Spleen (tissue), 11 donors: ENCODE data around the gene PER1. TPM values are rescaled to one million over a fixed set of nuclear protein-coding genes. Genes with fewer than 3 reads are reported as not detected.

Experiments
- DNase-seq: peaks from one replicate; pipeline ENCODE4 v3.0.0-alpha.2; 2020
- H3K27ac ChIP-seq, 8 donors: fragments of 200-600 bp; sonication (generic) in 7 of 8; 1 replicate in 4 of 8; 2 replicates in 4 of 8; pipeline versions ENCODE4 v1.5.0 to v1.8.0; 2016 to 2021; ENCODE audit warnings: inconsistent platforms in 4 of 8, mild to moderate bottlenecking in 4 of 8, moderate library complexity in 1 of 8
- H3K27me3 ChIP-seq, 7 donors: fragments of 200-600 bp; sonication (generic) in 6 of 7; replicated peaks in 1 of 7; 1 replicate in 4 of 7; 2 replicates in 3 of 7; pipeline versions ENCODE4 v1.5.0 to v1.8.0; 2016 to 2021; ENCODE audit warnings: inconsistent platforms in 3 of 7, mild to moderate bottlenecking in 1 of 7
- H3K36me3 ChIP-seq, 6 donors: fragments of 200-600 bp; sonication (generic) in 5 of 6; 1 replicate in 4 of 6; 2 replicates in 2 of 6; pipeline versions ENCODE4 v1.5.0 to v1.8.0; 2016 to 2021; ENCODE audit warnings: inconsistent platforms in 2 of 6
- H3K4me1 ChIP-seq, 6 donors: fragments of 200-600 bp; sonication (generic) in 5 of 6; 1 replicate in 3 of 6; 2 replicates in 3 of 6; pipeline versions ENCODE4 v1.5.0 to v1.8.0; 2016 to 2021; ENCODE audit warnings: inconsistent platforms in 3 of 6
- H3K4me3 ChIP-seq, 8 donors: fragments of 200-600 bp; sonication (generic) in 7 of 8; 1 replicate in 4 of 8; 2 replicates in 4 of 8; pipeline versions ENCODE4 v1.5.0 to v1.8.0; 2016 to 2021; ENCODE audit warnings: inconsistent platforms in 4 of 8, mild to moderate bottlenecking in 4 of 8, moderate library complexity in 2 of 8
- H3K9me3 ChIP-seq, 8 donors: fragments of 200-600 bp; sonication (generic) in 7 of 8; 1 replicate in 4 of 8; 2 replicates in 4 of 8; pipeline versions ENCODE4 v1.5.0 to v1.8.0; 2016 to 2021; ENCODE audit warnings: inconsistent platforms in 4 of 8
- POLR2A ChIP-seq, 3 donors: fragments of 450-650 bp; IDR thresholded peaks; one replicate each; pipeline ENCODE4 v1.5.1; 2017; ENCODE audit warnings: antibody characterized with exemption in 3 of 3, mild to moderate bottlenecking in 1 of 3
- POLR2AphosphoS5 ChIP-seq, 3 donors: sonication (generic); formaldehyde crosslinking; IDR thresholded peaks; one replicate each; pipeline ENCODE4 v1.5.1; 2017; ENCODE audit warnings: antibody characterized with exemption in 3 of 3
- WGBS, 5 donors: extraction: QIAGEN DNeasy Blood & Tissue Kit in 3 of 5; methylation state at CpG; one replicate each; pipeline versions ENCODE4 v1.1.5 to v1.1.7; 2013 to 2018; 5-methylcytosine and 5-hydroxymethylcytosine counted together
- intact Hi-C: fragments of 100-400 bp; cut with DNase I; formaldehyde crosslinking; loops from one replicate; pipeline ENCODE4 v1.15.0; 2023; ENCODE audit warnings: low total_unique reads
- polyA plus RNA-seq, 3 donors: library from polyadenylated mRNA; stranded (reverse); fragments of 200-250 nt; gene quantifications; one replicate each; pipeline ENCODE4 v1.2.1, GENCODE V29; 2013
- total RNA-seq, 7 donors: library from RNA; depleted of rRNA in 3 of 7; stranded (reverse); fragments of >200 nt in 3 of 7; fragmentation: NEBNext Ultra II Directional in 4 of 7; extraction: Animal tissue kit (Norgen Biotek cat#: 25700) in 4 of 7; gene quantifications; one replicate each; pipeline versions ENCODE4 v1.1.0 to v1.2.1, GENCODE V29; 2016 to 2021
- TF ChIP-seq, protein P1 (sequence below), 11 experiments: fragments of 200-600 bp in 7 of 11; fragments of 450-650 bp in 4 of 11; sonication (generic) in 4 of 11; IDR thresholded peaks in 8 of 11; conservative IDR thresholded peaks in 3 of 11; 1 replicate in 7 of 11; 2 replicates in 4 of 11; pipeline versions ENCODE4 v1.4.0 to v1.8.0; 2016 to 2021; ENCODE audit warnings: antibody characterized with exemption in 11 of 11, inconsistent platforms in 4 of 11, mild to moderate bottlenecking in 1 of 11
- donor health status: healthy with polysubstance abuse.
- donor health status: DM: no; HTN: no; CAD: no; lungs with moderate emphysema.
- donor health status: DM: no; HTN: no; CAD: no.
- donor health status: Bipolar disorder and iron deficiency.
- donor health status: healthy.
- donor health status: DM: no; HTN: no; CAD: no.
- donor health status: DM: yes; HTN: yes; CAD: no.

Gene PER1
- total and polyA plus RNA-seq, 10 donors: 12.6 to 213 (median 73.5) TPM

DNA sequence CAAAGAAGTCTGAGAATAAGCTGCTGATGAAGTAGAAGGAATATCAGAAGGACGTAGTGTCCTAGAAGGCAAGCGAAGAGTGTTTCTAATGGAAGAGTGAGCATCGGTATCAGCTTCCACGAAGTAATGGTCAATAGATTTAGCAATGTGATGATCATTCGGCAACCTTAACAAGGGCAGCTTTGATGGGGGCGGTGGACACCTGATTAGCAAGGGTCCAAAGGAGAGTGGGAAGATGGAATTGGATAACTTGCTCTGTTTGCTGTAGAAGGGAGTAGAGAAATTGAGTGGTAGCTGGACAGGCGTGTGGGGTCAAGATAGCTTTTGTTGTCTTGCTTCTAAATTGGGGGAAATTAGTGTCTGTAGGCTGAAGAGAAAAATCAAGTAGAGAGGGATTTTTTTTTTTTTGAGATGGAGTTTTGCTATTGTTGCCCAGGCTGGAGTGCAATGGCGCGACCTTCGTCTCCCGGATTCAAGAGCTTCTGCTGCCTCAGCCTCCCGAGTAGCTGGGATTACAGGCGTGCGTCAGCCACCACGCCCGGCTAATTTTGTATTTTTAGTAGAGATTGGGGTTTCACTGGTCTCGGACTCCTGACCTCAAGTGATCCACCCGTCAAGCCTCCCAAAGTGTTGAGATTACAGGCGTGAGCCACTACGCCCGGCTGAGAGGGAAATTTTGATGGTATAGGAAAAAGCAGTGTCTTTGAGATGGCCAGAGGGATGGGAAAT, 14.4 kb downstream of the PER1 start:
- peak overlapping the region; percentile 71 to 94 (median 88) for H3K27ac ChIP-seq
- TF ChIP-seq, protein P1, sequence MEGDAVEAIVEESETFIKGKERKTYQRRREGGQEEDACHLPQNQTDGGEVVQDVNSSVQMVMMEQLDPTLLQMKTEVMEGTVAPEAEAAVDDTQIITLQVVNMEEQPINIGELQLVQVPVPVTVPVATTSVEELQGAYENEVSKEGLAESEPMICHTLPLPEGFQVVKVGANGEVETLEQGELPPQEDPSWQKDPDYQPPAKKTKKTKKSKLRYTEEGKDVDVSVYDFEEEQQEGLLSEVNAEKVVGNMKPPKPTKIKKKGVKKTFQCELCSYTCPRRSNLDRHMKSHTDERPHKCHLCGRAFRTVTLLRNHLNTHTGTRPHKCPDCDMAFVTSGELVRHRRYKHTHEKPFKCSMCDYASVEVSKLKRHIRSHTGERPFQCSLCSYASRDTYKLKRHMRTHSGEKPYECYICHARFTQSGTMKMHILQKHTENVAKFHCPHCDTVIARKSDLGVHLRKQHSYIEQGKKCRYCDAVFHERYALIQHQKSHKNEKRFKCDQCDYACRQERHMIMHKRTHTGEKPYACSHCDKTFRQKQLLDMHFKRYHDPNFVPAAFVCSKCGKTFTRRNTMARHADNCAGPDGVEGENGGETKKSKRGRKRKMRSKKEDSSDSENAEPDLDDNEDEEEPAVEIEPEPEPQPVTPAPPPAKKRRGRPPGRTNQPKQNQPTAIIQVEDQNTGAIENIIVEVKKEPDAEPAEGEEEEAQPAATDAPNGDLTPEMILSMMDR (IDR thresholded peaks at IDR 0.05 in 8 of 11, conservative IDR thresholded peaks at IDR 0.05 in 3 of 11): no peak
- no peak for TF ChIP-seq POLR2A (IDR thresholded peaks at IDR 0.05)
- no peak for TF ChIP-seq POLR2AphosphoS5 (IDR thresholded peaks at IDR 0.05)
- peak; percentile 41 for DNase-seq
- no peaks in the 10 kb centered on the region for H3K27me3 ChIP-seq
- intact Hi-C loops: no loop called here
- 25 to 28% (median 25%) methylated on average over 21 of the region's 21 CpGs for WGBS, 5 donors
- H3K36me3 ChIP-seq: peaks cover 0 to 37% (median 34%) of the 10 kb centered on the region in 6 donors
- peaks cover 14 to 54% (median 27%) of the 10 kb centered on the region in 6 donors for H3K4me1 ChIP-seq
- H3K4me3 ChIP-seq: peak overlapping the region in 6 of 8 donors; percentile 4 to 63 (median 39)
- no peaks in the 10 kb centered on the region for H3K9me3 ChIP-seq

DNA sequence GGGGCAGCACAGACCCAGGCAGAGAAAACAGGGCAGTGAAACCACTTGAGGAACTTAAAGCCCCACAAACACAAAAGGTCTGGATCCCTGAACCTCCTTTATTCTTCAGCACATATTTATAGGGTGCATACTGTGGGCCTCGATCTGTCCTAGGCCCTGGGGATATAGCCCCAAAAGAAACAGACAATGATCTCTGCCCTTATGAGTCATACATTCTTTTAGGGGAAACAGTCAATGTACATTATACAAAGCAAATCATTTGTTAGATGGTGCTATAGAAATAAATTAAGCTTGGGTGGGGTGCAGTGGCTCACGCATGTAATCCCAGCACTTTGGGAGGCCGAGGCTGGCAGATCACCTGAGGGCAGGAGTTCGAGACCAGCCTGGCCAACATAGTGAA, 18.3 kb downstream of the PER1 start:
- no peaks in the 10 kb centered on the region for H3K36me3 ChIP-seq
- intact Hi-C loops: no loop called here
- no peak overlapping the region for H3K4me3 ChIP-seq
- WGBS, 5 donors: 74 to 93% (median 88%) methylated on average over 4 of the region's 4 CpGs
- DNase-seq: no peak
- TF ChIP-seq POLR2AphosphoS5 (IDR thresholded peaks at IDR 0.05) (no peak), POLR2A (IDR thresholded peaks at IDR 0.05) (no peak)
- TF ChIP-seq, protein P1 (IDR thresholded peaks at IDR 0.05 in 8 of 11, conservative IDR thresholded peaks at IDR 0.05 in 3 of 11): no peak
- H3K27ac ChIP-seq: no peak overlapping the region
- H3K4me1 ChIP-seq: peaks cover 7 to 16% (median 15%) of the 10 kb centered on the region in 6 donors
- peaks cover 0 to 25% (median 0%) of the 10 kb centered on the region in 7 donors for H3K27me3 ChIP-seq
- H3K9me3 ChIP-seq: no peaks in the 10 kb centered on the region

DNA sequence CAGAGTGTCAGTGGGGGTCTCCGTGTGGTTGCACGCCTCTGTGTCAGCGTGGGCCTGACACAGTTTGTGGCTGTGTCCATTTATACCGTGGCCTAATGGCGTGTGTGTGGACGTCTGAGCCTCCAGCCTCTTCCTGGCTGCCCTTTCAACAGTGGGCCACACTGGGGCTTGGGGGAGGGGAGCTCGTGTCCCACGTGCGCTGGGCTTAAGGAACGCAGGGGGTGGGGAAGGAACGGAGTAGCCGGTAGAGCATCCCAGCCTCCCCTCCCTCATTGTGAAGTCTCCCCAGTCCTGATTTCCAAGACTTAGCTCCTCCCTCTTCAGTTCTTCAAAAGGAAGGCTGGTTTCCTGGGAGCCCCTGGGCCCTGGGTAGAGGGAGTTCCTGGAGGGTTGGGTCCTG, 18.8 kb downstream of the PER1 start:
- no peak overlapping the region for H3K4me3 ChIP-seq
- H3K9me3 ChIP-seq: no peaks in the 10 kb centered on the region
- 62 to 85% (median 83%) methylated on average over 7 to 12 of the region's 12 CpGs for WGBS, 5 donors
- H3K36me3 ChIP-seq: no peaks in the 10 kb centered on the region
- intact Hi-C loops: no loop called here
- TF ChIP-seq POLR2AphosphoS5 (IDR thresholded peaks at IDR 0.05) (no peak), POLR2A (IDR thresholded peaks at IDR 0.05) (no peak)
- TF ChIP-seq, protein P1 (IDR thresholded peaks at IDR 0.05 in 8 of 11, conservative IDR thresholded peaks at IDR 0.05 in 3 of 11): no peak
- H3K27ac ChIP-seq: no peak overlapping the region
- DNase-seq: no peak
- H3K4me1 ChIP-seq: peaks cover 7 to 10% (median 10%) of the 10 kb centered on the region in 6 donors
- peaks cover 0 to 30% (median 0%) of the 10 kb centered on the region in 7 donors for H3K27me3 ChIP-seq

DNA sequence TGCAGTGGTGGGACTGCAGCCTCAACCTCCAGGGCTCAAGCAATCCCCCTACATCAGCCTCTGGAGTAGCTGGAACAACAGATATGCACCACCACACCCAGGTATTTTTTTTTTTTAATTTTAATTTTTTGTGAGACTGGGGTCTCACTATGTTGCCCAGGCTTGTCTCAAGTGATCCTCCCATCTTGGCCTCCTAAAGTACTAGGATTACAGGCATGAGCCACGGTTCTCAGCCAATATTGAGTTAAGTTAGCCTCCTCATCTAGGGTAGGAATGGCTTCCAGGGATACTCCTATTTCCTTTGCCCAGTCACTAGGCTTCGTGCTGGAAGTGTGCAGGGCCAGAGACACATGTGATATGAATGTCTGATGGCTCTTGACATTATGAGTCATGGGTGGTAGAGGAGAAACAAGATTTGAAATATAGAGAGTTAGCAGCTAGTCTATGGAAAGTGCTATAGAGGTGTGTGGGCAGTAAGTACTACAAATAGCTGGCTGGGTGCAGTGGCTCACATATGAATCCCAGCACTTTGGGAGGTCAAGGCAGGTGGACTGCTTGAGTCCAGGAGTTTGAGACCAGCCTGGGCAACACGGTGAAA, 20.3 kb downstream of the PER1 start:
- 55 to 83% (median 70%) methylated on average over 3 of the region's 3 CpGs for WGBS, 5 donors

More for the DNA sequence above, 20.3 kb downstream of the PER1 start:
- DNase-seq: no peak
- TF ChIP-seq POLR2AphosphoS5 (IDR thresholded peaks at IDR 0.05) (no peak), POLR2A (IDR thresholded peaks at IDR 0.05) (no peak)
- TF ChIP-seq, protein P1 (IDR thresholded peaks at IDR 0.05 in 8 of 11, conservative IDR thresholded peaks at IDR 0.05 in 3 of 11): no peak
- Histone ChIP-seq H3K27me3 (peaks cover 0 to 45% (median 0%) of the 10 kb centered on the region in 7 donors), H3K9me3 (no peaks in the 10 kb centered on the region), H3K27ac (no peak overlapping the region), H3K36me3 (no peaks in the 10 kb centered on the region), H3K4me1 (peaks cover 0 to 8% (median 6%) of the 10 kb centered on the region in 6 donors), H3K4me3 (no peak overlapping the region)
- intact Hi-C loops: no loop called here
